H1 (cell line): ENCODE results near the gene LDLR. TPM values are rescaled to one million over a fixed set of nuclear protein-coding genes. Genes with fewer than 3 reads are reported as not detected.

Experiments used
- CTCF ChIA-PET: fragments of 300-600 bp; sonication (Branson Sonifier 250); formaldehyde crosslinking; loops from one replicate; lab custom pipeline; 2021; ENCODE audit not compliant: partially characterized antibody; lab: Charles Lee
- POLR2A ChIA-PET: fragments of 300-600 bp; sonication (Branson Sonifier 250); formaldehyde crosslinking; loops from one replicate; lab custom pipeline; 2021; ENCODE audit warnings: inconsistent platforms; ENCODE audit not compliant: partially characterized antibody; lab: Charles Lee
- DNase-seq, 2 experiments: peaks; one replicate each; pipeline versions ENCODE4 v3.0.0 to v3.0.0-alpha.2; 2010 to 2022; ENCODE audit warnings: low spot score in 2 of 2, low read depth in 1 of 2, mixed read lengths in 1 of 2
- FAIRE-seq: peaks from 2 replicates; lab custom pipeline; 2011; peaks lifted over from hg19 to GRCh38; lab: Jason Lieb, UNC
- H2AFZ ChIP-seq: 2 replicates; pipeline ENCODE4 v1.8.1; 2012; ENCODE audit warnings: low read length, inconsistent platforms
- H2AK5ac ChIP-seq: 2 replicates; pipeline ENCODE4 v1.6.1; 2013; ENCODE audit warnings: low read depth, low read length
- H2BK120ac ChIP-seq: replicated peaks from 2 replicates; pipeline ENCODE3; 2013; ENCODE audit warnings: low read depth, low read length, inconsistent platforms
- H2BK12ac ChIP-seq: 2 replicates; pipeline ENCODE4 v1.6.1; 2013; ENCODE audit warnings: low read depth, low read length
- H2BK15ac ChIP-seq: 2 replicates; pipeline ENCODE4 v1.6.1; 2013; ENCODE audit warnings: low read length
- H2BK20ac ChIP-seq: 2 replicates; pipeline ENCODE4 v1.6.1; 2013; ENCODE audit warnings: low read length
- H2BK5ac ChIP-seq: 2 replicates; pipeline ENCODE4 v1.6.1; 2013; ENCODE audit warnings: low read depth, low read length
- H3K14ac ChIP-seq: 2 replicates; pipeline ENCODE4 v1.6.1; 2013; ENCODE audit warnings: inconsistent platforms; ENCODE audit not compliant: insufficient read length
- H3K18ac ChIP-seq: 2 replicates; pipeline ENCODE4 v1.6.1; 2013; ENCODE audit warnings: low read length; ENCODE audit errors: extremely low read depth
- H3K23ac ChIP-seq: 2 replicates; pipeline ENCODE4 v1.6.1; 2013; ENCODE audit warnings: inconsistent platforms; ENCODE audit not compliant: insufficient read length
- H3K23me2 ChIP-seq: 2 replicates; pipeline ENCODE4 v1.6.1; 2013; ENCODE audit warnings: low read depth, low read length
- H3K27ac ChIP-seq: 2 replicates; pipeline ENCODE4 v1.6.1; 2011; ENCODE audit warnings: low read depth, low read length, inconsistent platforms
- H3K27me3 ChIP-seq, 4 experiments: replicated peaks in 1 of 4; 1 replicate in 1 of 4; 2 replicates in 3 of 4; pipeline versions ENCODE4 v1.6.1 to v1.8.1; 2011 to 2013; ENCODE audit warnings: low read length in 3 of 4, mild to moderate bottlenecking in 3 of 4, inconsistent platforms in 2 of 4, mixed read lengths in 2 of 4, moderate library complexity in 1 of 4; ENCODE audit not compliant: control insufficient read depth in 3 of 4, insufficient read depth in 3 of 4; ENCODE audit errors: extremely low read depth in 1 of 4
- H3K36me3 ChIP-seq, 4 experiments: 2 replicates each; pipeline versions ENCODE4 v1.6.1 to v1.8.1; 2011 to 2013; ENCODE audit warnings: mild to moderate bottlenecking in 4 of 4, low read length in 3 of 4, moderate library complexity in 2 of 4, control low read depth in 1 of 4, inconsistent platforms in 1 of 4; ENCODE audit not compliant: insufficient read depth in 4 of 4, control insufficient read depth in 2 of 4
- H3K4ac ChIP-seq: replicated peaks from 2 replicates; pipeline ENCODE3; 2013; ENCODE audit warnings: low read length, low read depth, mixed read lengths, inconsistent platforms; ENCODE audit not compliant: insufficient read length
- H3K4me1 ChIP-seq, 4 experiments: replicated peaks in 1 of 4; 1 replicate in 1 of 4; 2 replicates in 3 of 4; pipeline versions ENCODE4 v1.6.1 to v1.8.1; 2011 to 2013; ENCODE audit warnings: low read length in 3 of 4, inconsistent platforms in 2 of 4, mixed read lengths in 1 of 4; ENCODE audit not compliant: insufficient read depth in 4 of 4, control insufficient read depth in 3 of 4
- H3K4me2 ChIP-seq, 2 experiments: 2 replicates each; pipeline versions ENCODE4 v1.6.1 to v1.8.1; 2011 to 2013; ENCODE audit warnings: low read depth in 2 of 2, low read length in 2 of 2, control low read depth in 1 of 2, inconsistent platforms in 1 of 2, mild to moderate bottlenecking in 1 of 2; ENCODE audit not compliant: insufficient read depth in 1 of 2
- H3K4me3 ChIP-seq, 4 experiments: fragments of 200-600, 300-600 bp in 1 of 4; sonication (generic), shearing (Covaris generic), sonication (Bioruptor Twin) in 1 of 4; 2 replicates each; pipeline versions ENCODE4 v1.5.1 to v1.8.1; 2011 to 2016; ENCODE audit warnings: low read length in 4 of 4, low read depth in 3 of 4, control low read depth in 2 of 4, inconsistent platforms in 2 of 4, mild to moderate bottlenecking in 2 of 4, mixed read lengths in 1 of 4, moderate library complexity in 1 of 4; ENCODE audit not compliant: insufficient read depth in 2 of 4; ENCODE audit errors: extremely low read depth in 1 of 4
- H3K56ac ChIP-seq: replicated peaks from 2 replicates; pipeline ENCODE3; 2013; ENCODE audit warnings: low read depth, mild to moderate bottlenecking, mixed read lengths, low read length, inconsistent platforms; ENCODE audit not compliant: insufficient read length
- H3K79me1 ChIP-seq: 2 replicates; pipeline ENCODE4 v1.6.1; 2013; ENCODE audit warnings: low read depth, low read length, control low read depth
- H3K79me2 ChIP-seq, 2 experiments: 2 replicates each; pipeline versions ENCODE4 v1.6.1 to v1.8.1; 2012 to 2013; ENCODE audit warnings: low read length in 2 of 2, mild to moderate bottlenecking in 2 of 2, inconsistent platforms in 1 of 2; ENCODE audit not compliant: insufficient read depth in 2 of 2, control insufficient read depth in 1 of 2
- H3K9ac ChIP-seq, 4 experiments: replicated peaks in 1 of 4; 1 replicate in 1 of 4; 2 replicates in 3 of 4; pipeline versions ENCODE4 v1.6.1 to v1.8.1; 2011 to 2013; ENCODE audit warnings: low read depth in 3 of 4, low read length in 3 of 4, control low read depth in 2 of 4, mild to moderate bottlenecking in 2 of 4, moderate library complexity in 2 of 4, inconsistent platforms in 1 of 4; ENCODE audit errors: extremely low read depth in 1 of 4
- H3K9me3 ChIP-seq, 2 experiments: 2 replicates each; pipeline versions ENCODE4 v1.6.1 to v1.8.1; 2012 to 2013; ENCODE audit warnings: mild to moderate bottlenecking in 2 of 2, moderate library complexity in 2 of 2, control low read depth in 1 of 2, inconsistent platforms in 1 of 2, low read depth in 1 of 2, low read length in 1 of 2, mixed read lengths in 1 of 2; ENCODE audit not compliant: insufficient read depth in 2 of 2
- H4K20me1 ChIP-seq, 2 experiments: replicated peaks in 1 of 2; 2 replicates each; pipeline versions ENCODE3 to v1.8.1; 2011 to 2013; ENCODE audit warnings: inconsistent platforms in 2 of 2, low read length in 2 of 2, mild to moderate bottlenecking in 1 of 2; ENCODE audit not compliant: insufficient read depth in 2 of 2, control insufficient read depth in 1 of 2
- H4K5ac ChIP-seq: 2 replicates; pipeline ENCODE4 v1.6.1; 2013; ENCODE audit warnings: low read length, low read depth, mixed read lengths, inconsistent platforms; ENCODE audit not compliant: insufficient read length
- H4K8ac ChIP-seq: 2 replicates; pipeline ENCODE4 v1.8.0; 2013; ENCODE audit warnings: mild to moderate bottlenecking, moderate library complexity, low read length, inconsistent platforms; ENCODE audit not compliant: insufficient read depth; ENCODE audit errors: extremely low read depth
- H4K91ac ChIP-seq: replicated peaks from 2 replicates; pipeline ENCODE3; 2013; ENCODE audit warnings: low read length, mixed read lengths, inconsistent platforms; ENCODE audit not compliant: insufficient read length
- ATF3 ChIP-seq: IDR thresholded peaks from 2 replicates; pipeline ENCODE4 v1.6.1; 2011; ENCODE audit warnings: low read depth, mild to moderate bottlenecking, low read length; ENCODE audit not compliant: insufficient read depth
- WGBS, 2 experiments: shearing (Covaris generic) in 1 of 2; methylation state at CpG; one replicate each; pipeline versions ENCODE4 v1.1.6 to v1.1.7; 2013 to 2015; ENCODE audit warnings: low lambda C conversion rate in 2 of 2, mixed read lengths in 2 of 2, inconsistent platforms in 1 of 2, low coverage in 1 of 2, missing lambda C conversion rate in 1 of 2; ENCODE audit not compliant: insufficient replicate concordance in 2 of 2, insufficient coverage in 1 of 2, insufficient read length in 1 of 2; ENCODE audit errors: extremely low coverage in 1 of 2, missing lambda C conversion rate in 1 of 2; 5-methylcytosine and 5-hydroxymethylcytosine counted together
- polyA plus RNA-seq, 7 experiments: library from polyadenylated mRNA; depleted of rRNA in 3 of 7; stranded (reverse) in 5 of 7; unstranded in 2 of 7; fragments of >200 nt in 5 of 7; fragments of 200-250 nt in 2 of 7; gene quantifications; 1 replicate in 5 of 7; 2 replicates in 1 of 7; 4 replicates in 1 of 7; pipeline versions ENCODE4 v1.2.1 to v1.2.3, GENCODE V29; 2011 to 2013; ENCODE audit warnings: missing spikeins in 2 of 7, mixed read lengths in 2 of 7
- total RNA-seq: library from RNA; stranded (reverse); fragmentation: NEBNext Ultra II Directional; extraction: Animal tissue kit (Norgen Biotek cat#: 25700); gene quantifications from 2 replicates; pipeline ENCODE4 v1.2.1, GENCODE V29; 2021

The LDLR gene
- total and polyA plus RNA-seq, 2 of the 8 experiments (the other 6 are each of a cell fraction or from before 2014, with no cell fraction given), result 70.1 to 118 TPM

GRCh38 chr19:11101057-11101456 lies 11.8 kb downstream of the LDLR start:
- Histone ChIP-seq H3K56ac (no peak overlapping the region), H3K18ac (no peak overlapping the region), H3K4me1 (peaks cover 0 to 3% (median 0%) of the 10 kb centered on the region in 4 experiments; a peak in 1 of 7 replicates), H4K8ac (no peak overlapping the region), H3K4ac (no peak overlapping the region), H3K79me1 (peaks cover 5% of the 10 kb centered on the region; the same call in 1 of the 2 replicates), H4K5ac (no peak overlapping the region), H3K79me2 (peaks cover 8 to 56% of the 10 kb centered on the region in 2 experiments), H3K36me3 (peaks cover 39 to 91% (median 55%) of the 10 kb centered on the region in 4 experiments), H3K23ac (no peak overlapping the region), H4K91ac (no peak overlapping the region), H3K9me3 (no peaks in the 10 kb centered on the region), H2BK12ac (no peak overlapping the region), H2AFZ (no peak overlapping the region), H3K23me2 (no peaks in the 10 kb centered on the region), H3K4me2 (no peak overlapping the region), H2AK5ac (no peak overlapping the region), H4K20me1 (peaks cover 12 to 31% of the 10 kb centered on the region in 2 experiments), H3K14ac (no peak overlapping the region), H2BK120ac (no peak overlapping the region), H3K4me3 (no peak overlapping the region), H2BK20ac (no peak overlapping the region), H3K27me3 (no peaks in the 10 kb centered on the region), H3K9ac (no peak overlapping the region), H3K27ac (no peak overlapping the region), H2BK5ac (no peak overlapping the region), H2BK15ac (no peak overlapping the region)
- ChIA-PET CTCF (interaction anchor here (0.6 to 1.7 kb wide), 4 partner anchors 25 to 159 kb away, joined by 3 to 6 read pairs (median 4); no protein-coding TSS in a partner anchor), POLR2A (interaction anchor here (0.7 to 1.2 kb wide), 2 partner anchors 10 to 103 kb away, joined by 3 read pairs; no protein-coding TSS in a partner anchor)
- WGBS, 2 experiments, result 94% methylated on average over 5 of the region's 5 CpGs; no CpG with 5 or more reads in 1 of the 2 experiments
- FAIRE-seq (no peak), DNase-seq (no peak)
- TF ChIP-seq ATF3, result no peak
